SK-N-SH treated with all-trans-retinoic acid at 6 μM for 48 hours (cell line): ENCODE results near the gene COMT.
"Not testable (repeated sequence)": the region's sequence is repeated elsewhere in the genome, so short reads cannot be mapped to it uniquely, and the experiment has no call there.

Source experiments
- ATAC-seq: fragments of 200-7000 bp; cut with Tn5 transposase; 3 replicates; pipeline ENCODE4 v1.9.1; 2020; ENCODE audit warnings: mild to moderate bottlenecking, moderate library complexity
- ARNTL ChIP-seq: fragments of 450-650 bp; formaldehyde crosslinking; IDR thresholded peaks from 2 replicates; pipeline ENCODE4 v1.5.0; 2020; ENCODE audit warnings: low read depth, mild to moderate bottlenecking, moderate library complexity, borderline replicate concordance
- BACH2 ChIP-seq: fragments of 250-450 bp; sonication (Bioruptor Pico); IDR thresholded peaks from 2 replicates; pipeline ENCODE4 v1.9.0; 2021; ENCODE audit warnings: mild to moderate bottlenecking, borderline replicate concordance
- CREB5 ChIP-seq: fragments of 250-450 bp; sonication (Bioruptor Pico); IDR thresholded peaks from 2 replicates; pipeline ENCODE4 v1.5.1; 2020; ENCODE audit warnings: low read depth, mild to moderate bottlenecking, moderate library complexity
- CSDC2 ChIP-seq: fragments of 250-450 bp; sonication (Bioruptor Pico); IDR thresholded peaks from 2 replicates; pipeline ENCODE4 v1.5.0; 2020; ENCODE audit warnings: mild to moderate bottlenecking, moderate library complexity
- CSRNP3 ChIP-seq: fragments of 250-450 bp; sonication (Bioruptor Pico); IDR thresholded peaks from 2 replicates; pipeline ENCODE4 v1.5.1; 2021; ENCODE audit warnings: mild to moderate bottlenecking, moderate library complexity
- ESRRG ChIP-seq: fragments of 250-450 bp; sonication (Bioruptor Pico); IDR thresholded peaks from 2 replicates; pipeline ENCODE4 v1.6.1; 2021; ENCODE audit warnings: mild to moderate bottlenecking
- ISL1 ChIP-seq: fragments of 250-450 bp; sonication (Bioruptor Pico); IDR thresholded peaks from 2 replicates; pipeline ENCODE4 v2.1.2; 2022; ENCODE audit warnings: mild to moderate bottlenecking, moderate library complexity
- OSR1 ChIP-seq: fragments of 250-450 bp; sonication (Bioruptor Pico); IDR thresholded peaks from 2 replicates; pipeline ENCODE4 v1.8.0; 2022; ENCODE audit warnings: moderate library complexity, mild to moderate bottlenecking, inconsistent platforms
- PPARA ChIP-seq: fragments of 250-450 bp; sonication (Bioruptor Pico); IDR thresholded peaks from 2 replicates; pipeline ENCODE4 v1.5.0; 2020; ENCODE audit warnings: mild to moderate bottlenecking, borderline replicate concordance
- RARB ChIP-seq: fragments of 250-450 bp; sonication (Bioruptor Pico); IDR thresholded peaks from 2 replicates; pipeline ENCODE4 v1.8.0; 2021; ENCODE audit warnings: mild to moderate bottlenecking, moderate library complexity
- SNAI2 ChIP-seq: fragments of 250-450 bp; sonication (Bioruptor Pico); IDR thresholded peaks from 2 replicates; pipeline ENCODE4 v1.5.0; 2020; ENCODE audit warnings: mild to moderate bottlenecking, moderate library complexity
- TCF4 ChIP-seq: fragments of 250-450 bp; sonication (Bioruptor Pico); IDR thresholded peaks from 2 replicates; pipeline ENCODE4 v1.8.0; 2021; ENCODE audit warnings: mild to moderate bottlenecking, moderate library complexity, borderline replicate concordance
- TSHZ2 ChIP-seq: fragments of 250-450 bp; sonication (Bioruptor Pico); IDR thresholded peaks from 2 replicates; pipeline ENCODE4 v1.5.0; 2020; ENCODE audit warnings: mild to moderate bottlenecking, moderate library complexity
- ZC3H10 ChIP-seq: fragments of 250-450 bp; sonication (Bioruptor Pico); IDR thresholded peaks from 2 replicates; pipeline ENCODE4 v1.5.1; 2021; ENCODE audit warnings: mild to moderate bottlenecking, moderate library complexity
- ZFP3 ChIP-seq: fragments of 250-450 bp; sonication (Bioruptor Pico); IDR thresholded peaks from 2 replicates; pipeline ENCODE4 v1.5.0; 2020; ENCODE audit warnings: mild to moderate bottlenecking, moderate library complexity
- ZFP30 ChIP-seq: fragments of 450-650 bp; formaldehyde crosslinking; IDR thresholded peaks from 2 replicates; pipeline ENCODE4 v1.5.0; 2022; ENCODE audit warnings: mild to moderate bottlenecking, moderate library complexity
- ZNF565 ChIP-seq: fragments of 450-650 bp; formaldehyde crosslinking; conservative IDR thresholded peaks from 2 replicates; pipeline ENCODE4 v1.5.0; 2020; ENCODE audit warnings: low read depth, mild to moderate bottlenecking, moderate library complexity
- ZNF70 ChIP-seq: fragments of 450-650 bp; formaldehyde crosslinking; IDR thresholded peaks from 2 replicates; pipeline ENCODE4 v1.5.0; 2020; ENCODE audit warnings: mild to moderate bottlenecking, moderate library complexity
- ZNF8 ChIP-seq: fragments of 450-650 bp; formaldehyde crosslinking; IDR thresholded peaks from 2 replicates; pipeline ENCODE4 v1.5.0; 2020; ENCODE audit warnings: mild to moderate bottlenecking, moderate library complexity
- TF ChIP-seq, protein P1 (sequence below): fragments of 250-450 bp; sonication (Bioruptor Pico); IDR thresholded peaks from 2 replicates; pipeline ENCODE4 v1.8.0; 2020; ENCODE audit warnings: mild to moderate bottlenecking, moderate library complexity, borderline replicate concordance

The COMT gene

DNA sequence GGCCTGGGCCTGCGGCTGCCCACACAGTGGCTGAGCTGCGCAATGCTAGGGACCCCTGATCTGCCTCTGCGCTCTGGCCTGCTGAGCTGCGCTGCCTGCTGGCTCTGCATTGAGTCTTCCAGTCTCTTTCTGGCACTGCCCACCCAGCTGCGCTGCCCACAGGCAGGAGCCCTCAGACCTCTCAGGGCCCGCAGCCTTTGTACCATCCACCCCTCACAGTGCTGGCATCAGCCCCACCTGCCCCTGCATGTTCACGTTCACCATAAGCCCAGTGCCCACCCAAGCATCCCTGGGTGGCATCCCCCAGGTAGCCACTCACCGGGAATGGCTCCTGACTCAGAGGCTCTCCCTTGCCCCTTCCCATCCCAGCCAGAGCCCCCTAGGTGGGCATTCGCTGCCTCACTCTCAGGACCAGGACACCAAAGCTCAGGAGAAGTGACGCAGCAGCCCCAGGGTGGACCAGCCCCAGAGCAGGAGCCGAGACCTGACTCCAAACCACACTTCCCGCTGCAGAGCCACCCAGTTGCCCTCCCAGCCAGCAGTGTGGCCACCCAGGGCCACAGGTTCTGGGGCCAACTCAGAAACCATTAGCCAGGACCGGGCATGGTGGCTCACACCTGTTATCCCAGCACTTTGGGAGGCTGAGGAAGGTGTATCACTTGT is 21.7 kb upstream of the COMT start:
- no peak for TF ChIP-seq RARB (CRISPR knock-in tag)
- TF ChIP-seq TCF4 (CRISPR knock-in tag), result no peak
- TF ChIP-seq, protein P1, sequence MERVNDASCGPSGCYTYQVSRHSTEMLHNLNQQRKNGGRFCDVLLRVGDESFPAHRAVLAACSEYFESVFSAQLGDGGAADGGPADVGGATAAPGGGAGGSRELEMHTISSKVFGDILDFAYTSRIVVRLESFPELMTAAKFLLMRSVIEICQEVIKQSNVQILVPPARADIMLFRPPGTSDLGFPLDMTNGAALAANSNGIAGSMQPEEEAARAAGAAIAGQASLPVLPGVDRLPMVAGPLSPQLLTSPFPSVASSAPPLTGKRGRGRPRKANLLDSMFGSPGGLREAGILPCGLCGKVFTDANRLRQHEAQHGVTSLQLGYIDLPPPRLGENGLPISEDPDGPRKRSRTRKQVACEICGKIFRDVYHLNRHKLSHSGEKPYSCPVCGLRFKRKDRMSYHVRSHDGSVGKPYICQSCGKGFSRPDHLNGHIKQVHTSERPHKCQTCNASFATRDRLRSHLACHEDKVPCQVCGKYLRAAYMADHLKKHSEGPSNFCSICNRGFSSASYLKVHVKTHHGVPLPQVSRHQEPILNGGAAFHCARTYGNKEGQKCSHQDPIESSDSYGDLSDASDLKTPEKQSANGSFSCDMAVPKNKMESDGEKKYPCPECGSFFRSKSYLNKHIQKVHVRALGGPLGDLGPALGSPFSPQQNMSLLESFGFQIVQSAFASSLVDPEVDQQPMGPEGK (CRISPR knock-in tag), result no peak
- TF ChIP-seq ZFP3 (CRISPR knock-in tag), result no peak
- TF ChIP-seq ZNF70 (CRISPR knock-in tag), result no peak
- no peak for TF ChIP-seq CREB5 (CRISPR knock-in tag)
- no peak for TF ChIP-seq ZFP30 (CRISPR knock-in tag)
- TF ChIP-seq ZNF565 (CRISPR knock-in tag), result no peak
- TF ChIP-seq BACH2 (CRISPR knock-in tag), result no peak
- TF ChIP-seq ZC3H10 (CRISPR knock-in tag), result no peak
- TF ChIP-seq ESRRG (CRISPR knock-in tag), result no peak
- no peak for TF ChIP-seq CSRNP3
- no peak for TF ChIP-seq SNAI2 (CRISPR knock-in tag)
- ATAC-seq, result no peak

DNA sequence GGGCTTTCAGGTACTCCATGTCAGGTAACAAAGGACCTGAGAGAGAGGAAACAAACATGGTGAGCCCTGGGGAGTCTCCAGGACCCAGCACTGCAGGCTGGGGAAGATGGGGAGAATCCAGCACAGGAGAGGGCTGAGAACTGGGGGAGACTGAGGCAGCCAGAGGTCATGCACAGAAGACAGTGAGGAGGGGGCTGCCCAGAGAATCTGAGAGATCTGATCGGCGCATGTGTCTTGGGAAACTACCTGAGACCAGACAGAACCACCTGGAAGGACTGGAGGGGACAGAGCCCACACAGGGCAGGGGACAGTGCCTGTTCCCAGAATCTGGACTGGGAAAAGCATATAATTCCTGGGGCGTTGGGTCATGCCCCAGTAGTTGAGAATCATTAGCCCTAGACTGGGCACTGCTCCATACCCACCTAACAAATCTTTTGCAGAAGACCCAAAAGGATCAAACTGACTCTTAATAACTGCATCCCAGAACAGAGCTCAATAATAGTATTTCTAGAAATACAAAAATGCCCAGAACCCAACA is 20.0 kb upstream of the COMT start:
- TF ChIP-seq SNAI2 (CRISPR knock-in tag) (no peak), ZNF8 (no peak), ZFP30 (CRISPR knock-in tag) (no peak), BACH2 (CRISPR knock-in tag) (no peak), CSDC2 (CRISPR knock-in tag) (no peak), OSR1 (CRISPR knock-in tag) (no peak), RARB (CRISPR knock-in tag) (no peak), ARNTL (no peak), ESRRG (CRISPR knock-in tag) (no peak)
- no peak for ATAC-seq

- no peak for ATAC-seq
- no peak for TF ChIP-seq BACH2 (CRISPR knock-in tag)
- TF ChIP-seq RARB (CRISPR knock-in tag), result no peak
- no peak for TF ChIP-seq OSR1 (CRISPR knock-in tag)
- TF ChIP-seq ARNTL, result no peak
- no peak for TF ChIP-seq PPARA (CRISPR knock-in tag)
- TF ChIP-seq ZFP3 (CRISPR knock-in tag), result no peak
- TF ChIP-seq ZNF8, result no peak
Observed at GRCh38 chr22:19923914-19924513, 17.6 kb upstream of the COMT start.

DNA sequence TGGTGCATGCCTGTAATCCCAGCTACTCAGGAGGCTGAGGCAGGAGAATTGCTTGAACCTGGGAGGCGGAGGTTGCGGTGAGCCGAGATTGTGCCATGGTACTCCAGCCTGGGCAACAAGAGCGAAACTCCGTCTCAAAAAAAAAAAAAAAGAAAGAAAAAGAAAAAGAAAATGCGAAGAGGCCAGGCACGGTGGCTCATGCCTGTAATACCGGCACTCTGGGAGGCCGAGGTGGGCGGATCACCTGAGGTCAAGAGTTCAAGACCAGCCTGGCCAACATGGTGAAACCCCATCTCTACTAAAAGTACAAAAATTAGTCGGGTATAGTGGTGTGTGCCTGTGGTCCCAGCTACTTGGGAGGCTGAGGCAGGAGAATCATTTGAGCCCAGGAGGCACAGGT is 15.5 kb upstream of the COMT start:
- not testable (repeated sequence) for ATAC-seq

- no peak for ATAC-seq
- TF ChIP-seq SNAI2 (CRISPR knock-in tag) (no peak), ZNF70 (CRISPR knock-in tag) (no peak), TCF4 (CRISPR knock-in tag) (no peak), CSRNP3 (no peak), ISL1 (CRISPR knock-in tag) (no peak), RARB (CRISPR knock-in tag) (no peak), TSHZ2 (CRISPR knock-in tag) (no peak)
Observed at GRCh38 chr22:19927696-19928095, 13.9 kb upstream of the COMT start.
